Nephron (organoid): Measurements from ENCODE around the gene MIB1.

ENCODE experiments used
- H3K27ac Mint-ChIP-seq, 3 experiments: 2 replicates each; pipeline ENCODE4 v1.8.0; 2020; ENCODE audit warnings: mixed read lengths in 3 of 3, mild to moderate bottlenecking in 2 of 3, moderate library complexity in 1 of 3
- H3K27me3 Mint-ChIP-seq: 2 replicates; pipeline ENCODE4 v1.8.0; 2021; ENCODE audit warnings: low read depth, mild to moderate bottlenecking, moderate library complexity, mixed read lengths
- H3K36me3 Mint-ChIP-seq: 2 replicates; pipeline ENCODE4 v1.8.0; 2020; ENCODE audit warnings: low read depth, mixed read lengths
- H3K4me1 Mint-ChIP-seq: 2 replicates; pipeline ENCODE4 v1.8.0; 2020; ENCODE audit warnings: mixed read lengths
- H3K4me3 Mint-ChIP-seq, 3 experiments: 2 replicates each; pipeline ENCODE4 v1.8.0; 2020; ENCODE audit warnings: mild to moderate bottlenecking in 3 of 3, mixed read lengths in 3 of 3, moderate library complexity in 2 of 3
- H3K9me3 Mint-ChIP-seq: 2 replicates; pipeline ENCODE4 v1.8.0; 2020; ENCODE audit warnings: mixed read lengths
- CTCF ChIP-seq, 3 experiments: fragments of 200-600 bp; sonication (generic); IDR thresholded peaks; one replicate each; pipeline ENCODE4 v1.5.0; 2021; ENCODE audit warnings: antibody characterized with exemption in 3 of 3; ENCODE audit not compliant: unreplicated experiment in 3 of 3

The MIB1 gene

GRCh38 chr18:21911551-21911950, 171.0 kb downstream of the MIB1 start:
- peaks cover 3% of the 10 kb centered on the region for H3K9me3 Mint-ChIP-seq
- H3K4me1 Mint-ChIP-seq, result peaks cover 21% of the 10 kb centered on the region
- H3K27me3 Mint-ChIP-seq, result peaks cover 3% of the 10 kb centered on the region
- H3K36me3 Mint-ChIP-seq, result no peaks in the 10 kb centered on the region
- H3K4me3 Mint-ChIP-seq, result no peak overlapping the region
- no peak overlapping the region for H3K27ac Mint-ChIP-seq
- TF ChIP-seq CTCF (IDR thresholded peaks at IDR 0.05; ENCODE audit: unreplicated experiment in 3 of 3), result no peak

DNA sequence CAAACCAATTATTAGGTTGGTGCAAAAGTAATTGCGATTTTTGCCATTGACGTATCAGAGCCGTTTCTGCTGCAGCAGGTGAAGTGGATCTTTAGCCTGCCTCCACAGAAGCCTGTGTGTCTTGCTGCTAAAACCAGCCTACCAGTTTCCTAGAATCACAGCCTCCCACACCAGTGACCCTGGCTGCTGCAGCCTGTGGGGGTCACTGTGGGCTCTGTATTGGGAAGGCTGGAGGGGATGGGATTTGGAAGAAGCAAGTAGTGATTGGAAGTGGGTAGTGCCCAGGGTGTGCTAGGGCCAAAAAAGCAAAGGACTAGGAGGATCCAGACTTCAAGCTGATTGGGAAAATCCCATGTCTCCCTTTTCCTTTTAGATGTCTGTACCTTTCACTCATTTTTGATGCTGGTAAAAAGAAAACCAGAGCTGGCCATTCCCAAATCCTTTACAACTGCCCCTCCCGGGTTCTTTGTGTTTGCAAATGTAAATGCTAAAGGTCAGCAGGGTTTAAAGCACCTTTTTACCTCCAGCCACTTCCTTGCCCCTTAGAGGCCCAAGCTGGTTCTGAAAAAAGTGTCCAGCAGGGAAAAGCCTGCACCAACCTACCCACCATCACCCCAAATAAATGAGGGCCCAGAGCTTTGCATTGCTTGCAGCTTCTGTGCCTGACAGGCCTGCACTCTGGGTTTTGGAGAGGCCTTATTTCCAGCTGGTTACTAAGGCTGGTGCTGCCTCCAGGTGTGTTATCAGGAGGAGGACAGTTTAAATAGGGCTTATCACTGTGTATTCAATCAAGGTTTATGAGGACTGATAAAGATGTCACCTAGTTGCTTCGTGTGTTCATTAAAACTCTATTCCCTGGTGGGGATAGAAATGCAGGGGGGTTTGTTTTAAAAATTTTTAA, 172.0 kb downstream of the MIB1 start:
- H3K9me3 Mint-ChIP-seq, result peaks cover 3% of the 10 kb centered on the region
- no peak for TF ChIP-seq CTCF (IDR thresholded peaks at IDR 0.05; ENCODE audit: unreplicated experiment in 3 of 3)

DNA sequence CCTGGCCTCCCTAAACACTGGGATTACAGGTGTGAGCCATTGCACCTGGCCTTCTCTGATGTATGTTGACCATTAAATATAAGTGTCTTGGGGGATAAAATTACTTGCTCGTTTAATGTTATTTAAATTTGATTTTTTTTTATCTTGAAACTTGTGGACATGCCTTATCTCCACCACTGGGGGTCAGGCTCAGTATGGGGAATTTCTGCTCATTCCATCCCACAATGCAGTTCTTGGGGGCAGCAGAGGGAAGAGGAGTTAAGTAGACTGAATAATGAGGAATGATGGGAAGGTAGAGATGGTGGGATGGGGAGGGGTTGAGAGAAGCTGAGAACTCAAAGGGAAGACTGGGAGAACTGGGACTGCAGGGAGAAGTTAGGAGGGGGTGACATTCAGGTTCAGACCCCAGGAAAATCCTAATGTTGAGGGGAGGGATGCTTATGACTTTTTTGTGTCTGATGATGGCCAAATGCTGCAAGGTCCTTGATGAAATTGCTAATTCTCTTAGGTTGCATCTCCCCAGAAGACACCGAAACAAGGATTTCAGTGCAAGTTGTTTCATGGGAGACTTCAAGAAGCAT, 174.2 kb downstream of the MIB1 start:
- Mint-ChIP-seq H3K27ac (no peak overlapping the region), H3K9me3 (peaks cover 11% of the 10 kb centered on the region)

More for the DNA sequence above, 172.0 kb downstream of the MIB1 start:
- Mint-ChIP-seq H3K4me1 (peaks cover 12% of the 10 kb centered on the region), H3K4me3 (no peak overlapping the region), H3K36me3 (no peaks in the 10 kb centered on the region), H3K27ac (no peak overlapping the region), H3K27me3 (peaks cover 3% of the 10 kb centered on the region)

DNA sequence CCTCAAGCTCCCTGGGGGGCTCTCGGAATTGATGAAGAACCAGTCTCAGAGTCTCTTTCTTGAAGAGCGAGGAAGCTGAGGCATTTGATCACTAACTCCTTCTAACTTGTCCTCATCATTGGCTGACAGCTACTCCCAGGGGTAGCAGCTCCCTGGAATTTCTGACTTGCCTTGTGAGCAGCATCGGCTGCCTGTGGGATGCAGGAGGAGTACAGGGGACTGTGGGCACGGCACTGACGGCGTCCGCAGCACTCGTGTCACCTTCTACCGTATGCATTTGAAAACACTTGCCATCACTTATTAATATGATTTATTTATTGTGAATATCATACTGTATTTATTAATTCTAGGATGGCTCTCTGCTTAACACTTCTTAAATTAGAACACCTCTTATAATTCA, 175.0 kb downstream of the MIB1 start:
- no peak overlapping the region for H3K4me3 Mint-ChIP-seq
- H3K36me3 Mint-ChIP-seq, result no peaks in the 10 kb centered on the region
- H3K27me3 Mint-ChIP-seq, result peaks cover 3% of the 10 kb centered on the region
- no peak for TF ChIP-seq CTCF (IDR thresholded peaks at IDR 0.05; ENCODE audit: unreplicated experiment in 3 of 3)
- peaks cover 11% of the 10 kb centered on the region for H3K9me3 Mint-ChIP-seq
- no peaks in the 10 kb centered on the region for H3K4me1 Mint-ChIP-seq
- no peak overlapping the region for H3K27ac Mint-ChIP-seq

More for the DNA sequence above, 174.2 kb downstream of the MIB1 start:
- Mint-ChIP-seq H3K4me1 (no peaks in the 10 kb centered on the region), H3K4me3 (no peak overlapping the region), H3K27me3 (peaks cover 3% of the 10 kb centered on the region), H3K36me3 (no peaks in the 10 kb centered on the region)
- peak; percentile 53 to 66 (median 59) for TF ChIP-seq CTCF (IDR thresholded peaks at IDR 0.05; ENCODE audit: unreplicated experiment in 3 of 3)

- Mint-ChIP-seq H3K4me1 (no peaks in the 10 kb centered on the region), H3K9me3 (peaks cover 15% of the 10 kb centered on the region), H3K4me3 (no peak overlapping the region), H3K27ac (no peak overlapping the region), H3K36me3 (no peaks in the 10 kb centered on the region), H3K27me3 (peaks cover 3% of the 10 kb centered on the region)
- no peak for TF ChIP-seq CTCF (IDR thresholded peaks at IDR 0.05; ENCODE audit: unreplicated experiment in 3 of 3)
Measured at GRCh38 chr18:21916594-21916993, 176.0 kb downstream of the MIB1 start.
